Astrocyte of the spinal cord (primary cell): ENCODE data around the gene GRK5.
A peak's percentile ranks its signal among the peaks of the same experiment; 100 is the strongest.

Source experiments
- DNase-seq: peaks from one replicate; pipeline ENCODE4 v3.0.0; 2011; ENCODE audit warnings: low read depth, low spot score
- H3K4me3 ChIP-seq: 2 replicates; pipeline ENCODE4 v1.5.1; 2011; ENCODE audit warnings: low read depth, mild to moderate bottlenecking, low read length, moderate library complexity
- in situ Hi-C: cut with HindIII; loops from 2 replicates; pipeline ENCODE4 v1.10.0; 2017; ENCODE audit warnings: low sequenced_read_pairs
- TF ChIP-seq, protein P1 (sequence below): IDR thresholded peaks from 2 replicates; pipeline ENCODE4 v1.5.1; 2012; ENCODE audit warnings: low read depth, mild to moderate bottlenecking, low read length, inconsistent platforms

The GRK5 gene

DNA sequence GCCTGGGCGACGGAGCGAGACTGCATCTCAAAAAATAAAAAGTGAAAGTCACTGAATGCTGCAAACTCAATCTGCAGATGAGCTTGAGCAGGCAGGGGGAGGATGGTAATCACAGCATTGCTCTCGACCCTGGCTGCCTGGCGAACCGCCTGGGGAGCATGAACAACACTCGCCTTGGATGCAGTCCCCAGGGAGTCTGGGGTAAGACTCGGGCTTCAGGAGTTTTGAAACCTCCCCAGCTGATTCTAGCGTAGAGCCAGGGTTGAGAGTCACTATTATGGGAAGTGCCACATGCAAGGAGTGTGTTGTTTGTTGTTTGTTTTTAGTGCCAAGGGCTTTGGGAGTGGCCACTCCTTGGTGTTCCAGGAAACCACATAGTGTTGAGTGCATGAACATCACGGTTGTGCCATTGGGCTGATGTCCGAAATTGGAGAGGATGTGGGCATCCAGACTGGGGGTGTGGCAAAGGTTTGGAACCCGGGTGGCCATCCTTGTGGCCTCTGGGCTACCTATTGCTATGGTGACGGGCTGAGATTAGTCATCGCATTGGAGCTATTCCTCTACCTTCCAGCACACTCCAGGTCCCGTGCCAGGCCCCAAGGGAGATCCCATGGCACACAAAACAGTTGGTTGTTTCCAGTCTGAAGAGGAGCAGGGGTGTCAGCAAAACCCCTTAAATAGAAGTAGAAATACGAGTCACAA is 242.5 kb downstream of the GRK5 start:
- DNase-seq, result peak; percentile 73
- no peak overlapping the region for H3K4me3 ChIP-seq
- TF ChIP-seq, protein P1, sequence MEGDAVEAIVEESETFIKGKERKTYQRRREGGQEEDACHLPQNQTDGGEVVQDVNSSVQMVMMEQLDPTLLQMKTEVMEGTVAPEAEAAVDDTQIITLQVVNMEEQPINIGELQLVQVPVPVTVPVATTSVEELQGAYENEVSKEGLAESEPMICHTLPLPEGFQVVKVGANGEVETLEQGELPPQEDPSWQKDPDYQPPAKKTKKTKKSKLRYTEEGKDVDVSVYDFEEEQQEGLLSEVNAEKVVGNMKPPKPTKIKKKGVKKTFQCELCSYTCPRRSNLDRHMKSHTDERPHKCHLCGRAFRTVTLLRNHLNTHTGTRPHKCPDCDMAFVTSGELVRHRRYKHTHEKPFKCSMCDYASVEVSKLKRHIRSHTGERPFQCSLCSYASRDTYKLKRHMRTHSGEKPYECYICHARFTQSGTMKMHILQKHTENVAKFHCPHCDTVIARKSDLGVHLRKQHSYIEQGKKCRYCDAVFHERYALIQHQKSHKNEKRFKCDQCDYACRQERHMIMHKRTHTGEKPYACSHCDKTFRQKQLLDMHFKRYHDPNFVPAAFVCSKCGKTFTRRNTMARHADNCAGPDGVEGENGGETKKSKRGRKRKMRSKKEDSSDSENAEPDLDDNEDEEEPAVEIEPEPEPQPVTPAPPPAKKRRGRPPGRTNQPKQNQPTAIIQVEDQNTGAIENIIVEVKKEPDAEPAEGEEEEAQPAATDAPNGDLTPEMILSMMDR, result no peak
- in situ Hi-C loops, result no loop called here

DNA sequence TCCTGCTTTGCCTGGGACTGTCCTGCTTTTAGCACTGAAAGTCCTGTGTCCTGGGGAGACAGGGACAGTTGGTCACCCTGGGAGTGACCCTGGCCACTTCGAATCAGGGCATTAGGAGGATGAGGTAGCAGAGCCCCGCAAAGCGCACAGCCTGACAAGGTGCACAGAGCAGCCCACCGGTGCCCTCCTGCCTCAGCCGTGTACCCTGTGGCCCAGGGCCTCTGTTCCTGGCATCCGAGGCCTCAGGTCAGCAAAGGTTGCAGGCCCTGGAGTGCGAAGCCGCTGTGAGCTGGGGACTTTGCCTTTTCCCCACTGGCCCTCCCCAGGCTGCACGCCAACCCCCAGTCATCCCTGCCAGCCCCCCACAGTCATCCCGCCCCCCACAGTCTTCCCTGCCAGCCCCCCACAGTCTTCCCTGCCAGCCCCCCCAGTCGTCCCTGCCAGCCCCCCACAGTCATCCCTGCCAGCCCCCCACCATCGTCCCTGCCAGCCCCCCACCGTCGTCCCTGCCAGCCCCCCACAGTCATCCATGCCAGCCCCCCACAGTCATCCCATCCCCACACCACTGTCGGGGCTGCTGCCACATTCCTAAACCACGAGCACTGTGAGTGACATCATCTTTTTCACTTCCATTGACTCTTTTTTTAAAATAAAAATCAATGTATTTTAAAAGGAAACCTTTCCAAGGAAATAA is 243.4 kb downstream of the GRK5 start:
- in situ Hi-C loops, result no loop called here
- no peak for DNase-seq
- H3K4me3 ChIP-seq, result no peak overlapping the region
- TF ChIP-seq, protein P1, result no peak

DNA sequence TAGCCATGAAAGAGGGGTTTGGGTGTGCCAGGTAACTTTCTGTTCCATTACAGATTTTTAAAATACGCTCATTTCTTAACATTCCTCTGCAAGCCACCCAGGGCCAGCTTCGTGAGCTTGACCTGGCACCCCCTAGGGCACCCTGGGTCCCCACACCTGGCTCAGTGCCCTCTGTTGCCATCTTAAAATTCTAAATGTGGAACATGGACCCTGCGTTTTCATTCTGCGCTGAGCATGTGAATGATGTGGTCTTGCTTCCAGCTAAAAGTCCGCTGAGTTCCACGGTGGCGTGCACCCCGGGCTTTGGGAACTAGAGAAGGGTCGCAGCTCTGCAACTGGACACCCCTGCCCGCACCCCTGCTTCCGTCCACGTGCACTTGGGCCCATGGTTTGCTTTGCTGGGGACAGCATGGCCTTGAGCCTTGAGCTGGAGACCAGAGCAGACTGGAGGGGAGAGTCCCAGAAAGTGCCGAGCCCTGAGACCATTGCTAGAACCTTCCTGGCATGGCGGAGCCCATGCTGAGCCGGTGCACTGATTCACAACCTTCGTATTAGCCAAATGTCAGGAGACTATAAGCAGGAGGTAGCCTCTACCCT is 244.0 kb downstream of the GRK5 start:
- in situ Hi-C loops, result no loop called here
- TF ChIP-seq, protein P1, result no peak
- H3K4me3 ChIP-seq, result no peak overlapping the region
- no peak for DNase-seq

DNA sequence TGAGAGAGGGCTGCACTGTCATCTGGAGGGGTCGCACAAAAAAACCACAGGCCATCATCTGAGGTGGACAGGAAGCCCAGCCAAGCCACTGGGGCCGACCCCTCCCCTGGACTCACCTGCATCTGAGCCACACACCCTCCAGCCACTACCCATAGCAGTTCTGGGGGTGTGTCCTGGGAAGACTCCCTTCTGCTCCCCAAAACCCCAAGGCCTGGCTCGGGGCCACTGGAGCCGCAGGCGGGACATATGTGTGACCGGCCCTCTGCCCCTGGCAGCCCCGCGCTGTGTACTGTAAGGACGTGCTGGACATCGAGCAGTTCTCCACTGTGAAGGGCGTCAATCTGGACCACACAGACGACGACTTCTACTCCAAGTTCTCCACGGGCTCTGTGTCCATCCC is 245.0 kb downstream of the GRK5 start:
- H3K4me3 ChIP-seq, result no peak overlapping the region
- in situ Hi-C loops, result no loop called here
- DNase-seq, result no peak
- TF ChIP-seq, protein P1, result no peak

DNA sequence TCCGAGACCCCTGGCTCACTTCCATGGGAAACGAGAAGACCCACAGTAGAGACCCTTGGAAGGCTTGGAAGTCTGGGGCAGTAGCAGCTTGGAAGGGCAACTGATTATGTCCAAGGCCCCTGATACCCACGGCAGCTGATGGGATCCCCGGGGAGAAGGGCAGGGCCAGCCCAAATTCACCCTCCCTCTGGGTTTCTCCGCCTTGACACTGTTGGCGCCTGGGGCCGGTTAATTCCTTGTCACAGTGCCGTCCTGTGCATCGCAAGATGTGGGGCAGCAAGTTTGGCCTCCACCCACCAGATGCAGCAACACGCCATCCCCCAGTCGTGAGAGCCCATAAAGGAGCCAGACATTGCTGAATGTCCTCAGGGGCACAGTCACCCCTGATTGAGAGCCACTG is 245.9 kb downstream of the GRK5 start:
- TF ChIP-seq, protein P1, result no peak
- in situ Hi-C loops, result no loop called here
- no peak overlapping the region for H3K4me3 ChIP-seq
- DNase-seq, result no peak

DNA sequence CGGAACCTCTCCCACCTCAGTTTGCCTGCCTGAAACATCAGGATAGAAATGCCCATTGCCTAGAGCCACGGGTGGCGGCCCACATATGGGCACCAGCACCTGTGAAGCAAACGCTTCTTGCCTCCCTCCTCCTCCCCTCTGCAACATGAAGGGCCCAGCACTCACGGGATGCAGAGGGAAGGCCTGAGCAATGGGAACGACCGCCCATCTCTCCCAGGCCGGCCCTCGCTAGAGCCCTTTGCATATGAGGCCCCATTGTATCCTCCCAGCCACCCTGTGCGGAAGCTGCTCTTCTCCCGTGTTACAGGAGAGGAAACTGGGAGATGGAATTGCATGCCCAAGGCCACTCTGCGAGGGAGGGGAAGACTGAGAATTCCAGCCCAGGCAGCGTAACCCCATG is 246.9 kb downstream of the GRK5 start:
- in situ Hi-C loops, result no loop called here
- TF ChIP-seq, protein P1, result no peak
- no peak for DNase-seq
- H3K4me3 ChIP-seq, result no peak overlapping the region
